ENCODE measurements around the gene TCF23. TPM values are rescaled to one million over a fixed set of nuclear protein-coding genes. Genes with fewer than 3 reads are reported as not detected.

TCF23 gene
- total RNA-seq, 1 experiment from 2014 or later, result not detected

GRCh38 chr2:27205206-27205605 is 56.4 kb downstream of the TCF23 start:
- H3K4me3 ChIP-seq, result no peak overlapping the region
- POLR2A ChIA-PET (ENCODE audit: unreplicated experiment), result no interaction called here
- no peaks in the 10 kb centered on the region for H4K20me1 ChIP-seq (ENCODE audit: insufficient read depth)
- no peaks in the 10 kb centered on the region for H3K27me3 ChIP-seq (ENCODE audit: insufficient read depth, low read depth)
- H3K27ac ChIP-seq, result no peak overlapping the region
- no peak for DNase-seq
- intact Hi-C loops (cut with micrococcal nuclease; ENCODE audit: unreplicated experiment), result no loop called here
- peaks cover 22% of the 10 kb centered on the region; the same call in 1 of the 2 replicates for H3K36me3 ChIP-seq (ENCODE audit: low read depth)
- peaks cover 8% of the 10 kb centered on the region; the same call in 1 of the 2 replicates for H3K79me2 ChIP-seq (ENCODE audit: low read depth)
- H3F3A ChIP-seq (ENCODE audit: insufficient read depth, low read depth), result peaks cover 12% of the 10 kb centered on the region; the same call in 1 of the 2 replicates
- H2AFZ ChIP-seq, result no peak overlapping the region
- no peak overlapping the region for H3K4me2 ChIP-seq
- no peaks in the 10 kb centered on the region for H3K9me2 ChIP-seq (ENCODE audit: insufficient read depth)
- CTCF ChIA-PET, result no interaction called here
- no peaks in the 10 kb centered on the region for H3K9me3 ChIP-seq (ENCODE audit: insufficient read depth, low read depth)
- TF ChIP-seq, protein P1, sequence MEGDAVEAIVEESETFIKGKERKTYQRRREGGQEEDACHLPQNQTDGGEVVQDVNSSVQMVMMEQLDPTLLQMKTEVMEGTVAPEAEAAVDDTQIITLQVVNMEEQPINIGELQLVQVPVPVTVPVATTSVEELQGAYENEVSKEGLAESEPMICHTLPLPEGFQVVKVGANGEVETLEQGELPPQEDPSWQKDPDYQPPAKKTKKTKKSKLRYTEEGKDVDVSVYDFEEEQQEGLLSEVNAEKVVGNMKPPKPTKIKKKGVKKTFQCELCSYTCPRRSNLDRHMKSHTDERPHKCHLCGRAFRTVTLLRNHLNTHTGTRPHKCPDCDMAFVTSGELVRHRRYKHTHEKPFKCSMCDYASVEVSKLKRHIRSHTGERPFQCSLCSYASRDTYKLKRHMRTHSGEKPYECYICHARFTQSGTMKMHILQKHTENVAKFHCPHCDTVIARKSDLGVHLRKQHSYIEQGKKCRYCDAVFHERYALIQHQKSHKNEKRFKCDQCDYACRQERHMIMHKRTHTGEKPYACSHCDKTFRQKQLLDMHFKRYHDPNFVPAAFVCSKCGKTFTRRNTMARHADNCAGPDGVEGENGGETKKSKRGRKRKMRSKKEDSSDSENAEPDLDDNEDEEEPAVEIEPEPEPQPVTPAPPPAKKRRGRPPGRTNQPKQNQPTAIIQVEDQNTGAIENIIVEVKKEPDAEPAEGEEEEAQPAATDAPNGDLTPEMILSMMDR (conservative IDR thresholded peaks at IDR 0.05), result no peak
- TF ChIP-seq EZH2 (IDR thresholded peaks at IDR 0.05; ENCODE audit: low read depth), result no peak
- BruUV-seq (replicated peaks), result no TSS peak
- peaks cover 15% of the 10 kb centered on the region; the same call in 1 of the 2 replicates for H3K4me1 ChIP-seq (replicated peaks; ENCODE audit: insufficient read depth)

GRCh38 chr2:27206346-27206745 is 57.5 kb downstream of the TCF23 start:
- H3K4me2 ChIP-seq, result no peak overlapping the region
- H3K27me3 ChIP-seq (ENCODE audit: insufficient read depth, low read depth), result no peaks in the 10 kb centered on the region
- BruUV-seq (replicated peaks), result no TSS peak
- H2AFZ ChIP-seq, result no peak overlapping the region
- peaks cover 18% of the 10 kb centered on the region; the same call in 1 of the 2 replicates for H3F3A ChIP-seq (ENCODE audit: insufficient read depth, low read depth)
- H3K9me3 ChIP-seq (ENCODE audit: insufficient read depth, low read depth), result no peaks in the 10 kb centered on the region
- H3K9me2 ChIP-seq (ENCODE audit: insufficient read depth), result no peaks in the 10 kb centered on the region
- H3K4me1 ChIP-seq (replicated peaks; ENCODE audit: insufficient read depth), result peaks cover 21% of the 10 kb centered on the region; the same call in 1 of the 2 replicates
- DNase-seq, result no peak
- intact Hi-C loops (cut with micrococcal nuclease; ENCODE audit: unreplicated experiment), result no loop called here
- ChIA-PET CTCF (no interaction called here), POLR2A (ENCODE audit: unreplicated experiment) (no interaction called here)
- no peaks in the 10 kb centered on the region for H4K20me1 ChIP-seq (ENCODE audit: insufficient read depth)
- no peak overlapping the region for H3K4me3 ChIP-seq
- H3K79me2 ChIP-seq (ENCODE audit: low read depth), result peaks cover 8% of the 10 kb centered on the region; the same call in 1 of the 2 replicates
- H3K36me3 ChIP-seq (ENCODE audit: low read depth), result peaks cover 22% of the 10 kb centered on the region; the same call in 1 of the 2 replicates
- TF ChIP-seq, protein P1 (conservative IDR thresholded peaks at IDR 0.05), result no peak
- TF ChIP-seq EZH2 (IDR thresholded peaks at IDR 0.05; ENCODE audit: low read depth), result no peak
- H3K27ac ChIP-seq, result no peak overlapping the region

Other genes starting within 250 kb of the TCF23 start
- 17.1 and 25.2 TPM in 2 replicates for gene MAPRE3, start 178.4 kb upstream of the TCF23 start, total RNA-seq (2021)
- 60.9 and 65.6 TPM in 2 replicates for gene TMEM214, start 116.0 kb upstream of the TCF23 start, total RNA-seq (2021)
- gene AGBL5, start 97.3 kb upstream of the TCF23 start, total RNA-seq (2021), result 63.2 and 64.0 TPM in 2 replicates
- 165 and 166 TPM in 2 replicates for gene OST4, start 77.3 kb upstream of the TCF23 start, total RNA-seq (2021)
- gene EMILIN1, start 70.4 kb upstream of the TCF23 start, total RNA-seq (2021), result 0.83 and 1.6 TPM in 2 replicates
- 4.4 and 10.4 TPM in 2 replicates for gene KHK, start 62.2 kb upstream of the TCF23 start, total RNA-seq (2021)
- 0.37 TPM in 1 of 2 replicates, not detected in the other for gene CGREF1, start 29.9 kb upstream of the TCF23 start, total RNA-seq (2021)
- not detected in 2 replicates for gene ABHD1, start 25.2 kb upstream of the TCF23 start, total RNA-seq (2021)
- 35.7 and 36.2 TPM in 2 replicates for gene PREB, start 14.4 kb upstream of the TCF23 start, total RNA-seq (2021)
- not detected in 2 replicates for gene PRR30, start 9.6 kb upstream of the TCF23 start, total RNA-seq (2021)
- gene ATRAID, start 63.0 kb downstream of the TCF23 start, total RNA-seq (2021), result 92.8 and 126 TPM in 2 replicates
- 49.0 and 70.0 TPM in 2 replicates for gene SLC5A6, start 63.3 kb downstream of the TCF23 start, total RNA-seq (2021)
- 41.5 and 70.8 TPM in 2 replicates for gene CAD, start 68.4 kb downstream of the TCF23 start, total RNA-seq (2021)
- gene SLC30A3, start 114.0 kb downstream of the TCF23 start, total RNA-seq (2021), result 1.5 and 2.3 TPM in 2 replicates
- not detected in 2 replicates for gene DNAJC5G, start 126.4 kb downstream of the TCF23 start, total RNA-seq (2021)
- gene TRIM54, start 133.4 kb downstream of the TCF23 start, total RNA-seq (2021), result 8.2 and 9.8 TPM in 2 replicates
- 2.8 and 4.6 TPM in 2 replicates for gene UCN, start 159.4 kb downstream of the TCF23 start, total RNA-seq (2021)
- gene MPV17, start 174.1 kb downstream of the TCF23 start, total RNA-seq (2021), result 42.2 and 47.5 TPM in 2 replicates
- gene GTF3C2, start 207.8 kb downstream of the TCF23 start, total RNA-seq (2021), result 57.5 and 69.8 TPM in 2 replicates
- 32.9 and 33.1 TPM in 2 replicates for gene EIF2B4, start 221.3 kb downstream of the TCF23 start, total RNA-seq (2021)
- 60.6 and 73.7 TPM in 2 replicates for gene SNX17, start 221.6 kb downstream of the TCF23 start, total RNA-seq (2021)
- gene ZNF513, start 231.7 kb downstream of the TCF23 start, total RNA-seq (2021), result 4.1 and 4.5 TPM in 2 replicates

Data from PC-9 (cell line).